ENCODE measurements around the gene GABRR2.
"Not testable (repeated sequence)": the region's sequence is repeated elsewhere in the genome, so short reads cannot be mapped to it uniquely, and the experiment has no call there.

GRCh38 chr6:89233605-89234004 is 81.5 kb downstream of the GABRR2 start:
- not testable (repeated sequence) for TF ChIP-seq RAD21 (IDR thresholded peaks at IDR 0.05); HNF4G (IDR thresholded peaks at IDR 0.05); REST (IDR thresholded peaks at IDR 0.05); CTCF (IDR thresholded peaks at IDR 0.05; ENCODE audit: low read depth, low read length, missing input control); RXRA (IDR thresholded peaks at IDR 0.05); GABPA (IDR thresholded peaks at IDR 0.05 in 1 of 2, conservative IDR thresholded peaks at IDR 0.05 in 1 of 2)
